ENCODE results near the gene EXT2. TPM values are rescaled to one million over a fixed set of nuclear protein-coding genes. Genes with fewer than 3 reads are reported as not detected.

EXT2 gene
- 94.9 and 240 TPM in 2 replicates for total RNA-seq

GRCh38 chr11:44095506-44096359, at the start of gene EXT2:
TSS of gene EXT2 (plus strand) at chr11:44095678. CDS start at chr11:44107713, 12,035 bp downstream.

GRCh38 chr11:44047931-44048431, 47.5 kb upstream of the EXT2 start, which contains the start of gene ACCSL:
TSS of gene ACCSL (plus strand) at chr11:44047981. CDS start at chr11:44048037, 56 bp downstream.

GRCh38 chr11:44065841-44066731, 29.4 kb upstream of the EXT2 start, which contains the start of gene ACCS:
TSS of gene ACCS (plus strand) at chr11:44066270. CDS start at chr11:44067628, 1,358 bp downstream.

Other genes starting within 250 kb of the EXT2 start
- gene ALKBH3, start 214.8 kb upstream of the EXT2 start, total RNA-seq, result 18.3 and 25.1 TPM in 2 replicates
- gene C11orf96, start 153.0 kb upstream of the EXT2 start, total RNA-seq, result 7.5 and 99.5 TPM in 2 replicates
- gene ACCSL, start 47.7 kb upstream of the EXT2 start, total RNA-seq, result not detected in 2 replicates
- gene ACCS, start 29.4 kb upstream of the EXT2 start, total RNA-seq, result 1.9 and 7.9 TPM in 2 replicates
- not detected in 2 replicates for gene ALX4, start 214.5 kb downstream of the EXT2 start, total RNA-seq